Activated CD4-positive, alpha-beta T cell treated with anti-CD3 and anti-CD28 coated beads, Interleukin-2, Interleukin-6, amounts not matched to agents 100 ng/mL and 50 ng/mL, durations not matched to agents 16 hours and 8 hours (primary cell): Measurements from ENCODE around the gene SHLD1.

Experiments
- DNase-seq: peaks from one replicate; pipeline ENCODE4 v3.0.0-alpha.2; 2020

Gene SHLD1

DNA sequence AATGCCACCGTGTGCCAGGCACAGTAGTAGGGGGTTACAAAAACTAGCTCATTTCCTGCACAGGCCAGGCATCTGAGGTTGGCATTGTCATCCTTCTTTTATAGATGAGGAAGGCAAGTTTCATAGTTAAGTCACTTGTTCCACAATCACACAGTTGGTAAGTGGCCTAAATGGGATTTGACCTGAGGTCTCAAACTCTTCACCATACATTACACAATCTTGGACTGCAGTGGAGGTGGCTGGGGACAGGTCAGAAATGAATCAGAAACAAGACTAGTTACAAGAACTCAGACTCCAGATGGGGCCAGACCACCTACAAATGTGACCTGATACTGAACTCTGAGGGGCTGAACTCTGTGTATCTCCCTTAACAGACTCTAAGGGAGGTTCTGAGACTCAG is 150.7 kb downstream of the SHLD1 start:
- no peak for DNase-seq

DNA sequence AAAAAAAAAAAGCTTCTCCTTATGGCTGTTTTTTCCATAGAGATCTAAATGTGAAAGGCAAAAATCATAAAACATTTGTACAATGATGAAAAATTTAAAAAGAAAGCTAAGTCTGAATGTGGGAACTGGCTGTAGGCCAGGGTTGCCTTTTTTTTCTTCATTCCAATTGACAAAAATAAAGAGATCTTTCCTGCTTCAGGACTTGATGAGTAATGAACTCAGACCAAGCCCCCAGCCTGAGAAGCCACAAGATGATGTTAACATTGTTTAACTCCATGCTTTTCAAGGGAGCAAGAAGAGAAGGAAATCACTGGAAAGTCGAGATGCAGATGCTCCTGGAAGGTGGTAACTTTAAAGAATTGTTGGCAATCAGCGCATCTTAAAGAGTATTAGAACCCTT is 158.8 kb downstream of the SHLD1 start:
- DNase-seq, result no peak

DNA sequence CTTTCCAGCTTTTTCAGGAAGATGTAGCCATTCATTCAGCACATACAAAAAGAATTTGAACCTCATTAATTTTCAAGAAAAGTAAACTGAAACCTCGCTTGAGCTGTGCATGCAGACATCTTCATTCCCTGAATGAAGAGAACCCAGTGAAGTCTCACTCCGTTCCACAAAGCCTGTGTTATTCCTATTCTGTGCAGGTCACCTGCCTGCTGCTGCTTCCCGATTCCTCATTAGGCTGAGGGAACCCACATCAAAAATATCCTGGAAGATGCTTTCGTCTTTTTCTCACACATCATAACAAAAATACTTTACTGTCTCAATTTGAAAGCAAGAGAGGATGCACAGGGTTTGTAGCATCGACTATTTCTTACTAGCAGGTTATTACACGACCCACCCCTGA is 160.0 kb downstream of the SHLD1 start:
- no peak for DNase-seq

DNA sequence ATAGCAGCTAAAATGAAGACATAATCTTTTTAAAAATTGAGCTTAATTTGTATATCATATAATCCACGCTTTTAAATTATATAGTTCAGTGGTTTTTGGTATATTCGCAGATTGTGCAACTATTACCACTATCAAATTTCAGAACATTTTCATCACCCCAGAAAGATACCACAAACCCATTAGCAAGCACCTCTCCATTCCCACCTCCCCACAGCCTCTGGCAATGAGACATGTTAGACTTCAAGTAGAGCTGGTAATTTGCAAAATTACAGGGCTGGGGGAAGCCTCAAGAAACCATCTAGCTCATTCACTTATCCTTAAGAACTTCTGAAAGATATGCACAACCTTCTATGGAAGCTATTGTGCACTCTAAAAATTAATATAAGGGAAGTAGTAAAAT is 163.0 kb downstream of the SHLD1 start:
- no peak for DNase-seq
